ENCODE data around the gene PDC. TPM values are rescaled to one million over a fixed set of nuclear protein-coding genes. Genes with fewer than 3 reads are reported as not detected.

PDC gene
- total RNA-seq, 6 experiments from 2014 or later: 0.17 TPM; not detected in 4

DNA sequence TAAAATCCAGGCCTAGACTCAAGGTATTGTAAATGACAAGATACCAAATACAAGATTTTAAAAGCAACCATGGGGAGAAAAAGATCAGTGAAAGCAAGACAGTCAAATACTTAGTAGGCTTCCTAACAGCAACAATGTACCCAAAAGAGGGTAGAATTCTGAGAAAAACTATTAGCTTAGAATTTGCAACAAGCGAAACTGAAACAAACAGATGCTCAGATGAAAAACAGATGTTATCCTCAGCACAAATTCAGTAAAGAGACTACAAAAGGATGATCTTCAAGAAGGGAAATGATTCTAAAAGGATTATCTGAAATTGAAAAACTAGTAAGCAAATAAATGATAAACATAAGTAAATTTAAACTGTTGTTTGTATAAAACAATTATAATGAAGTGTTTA is 40.0 kb downstream of the PDC start:
- H3K27ac Mint-ChIP-seq: peak overlapping the region; percentile 9; the same call in 1 of the 2 replicates
- H3K36me3 Mint-ChIP-seq (ENCODE audit: low read depth): peaks cover 32% of the 10 kb centered on the region
- peaks cover 11% of the 10 kb centered on the region for H3K4me1 Mint-ChIP-seq (ENCODE audit: low read depth)
- H3K27me3 Mint-ChIP-seq (ENCODE audit: insufficient read depth): no peaks in the 10 kb centered on the region
- TF ChIP-seq, protein P1, sequence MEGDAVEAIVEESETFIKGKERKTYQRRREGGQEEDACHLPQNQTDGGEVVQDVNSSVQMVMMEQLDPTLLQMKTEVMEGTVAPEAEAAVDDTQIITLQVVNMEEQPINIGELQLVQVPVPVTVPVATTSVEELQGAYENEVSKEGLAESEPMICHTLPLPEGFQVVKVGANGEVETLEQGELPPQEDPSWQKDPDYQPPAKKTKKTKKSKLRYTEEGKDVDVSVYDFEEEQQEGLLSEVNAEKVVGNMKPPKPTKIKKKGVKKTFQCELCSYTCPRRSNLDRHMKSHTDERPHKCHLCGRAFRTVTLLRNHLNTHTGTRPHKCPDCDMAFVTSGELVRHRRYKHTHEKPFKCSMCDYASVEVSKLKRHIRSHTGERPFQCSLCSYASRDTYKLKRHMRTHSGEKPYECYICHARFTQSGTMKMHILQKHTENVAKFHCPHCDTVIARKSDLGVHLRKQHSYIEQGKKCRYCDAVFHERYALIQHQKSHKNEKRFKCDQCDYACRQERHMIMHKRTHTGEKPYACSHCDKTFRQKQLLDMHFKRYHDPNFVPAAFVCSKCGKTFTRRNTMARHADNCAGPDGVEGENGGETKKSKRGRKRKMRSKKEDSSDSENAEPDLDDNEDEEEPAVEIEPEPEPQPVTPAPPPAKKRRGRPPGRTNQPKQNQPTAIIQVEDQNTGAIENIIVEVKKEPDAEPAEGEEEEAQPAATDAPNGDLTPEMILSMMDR (IDR thresholded peaks at IDR 0.05): no peak
- no peak for DNase-seq
- no peak overlapping the region for H3K4me3 Mint-ChIP-seq
- no peaks in the 10 kb centered on the region for H3K9me3 Mint-ChIP-seq

DNA sequence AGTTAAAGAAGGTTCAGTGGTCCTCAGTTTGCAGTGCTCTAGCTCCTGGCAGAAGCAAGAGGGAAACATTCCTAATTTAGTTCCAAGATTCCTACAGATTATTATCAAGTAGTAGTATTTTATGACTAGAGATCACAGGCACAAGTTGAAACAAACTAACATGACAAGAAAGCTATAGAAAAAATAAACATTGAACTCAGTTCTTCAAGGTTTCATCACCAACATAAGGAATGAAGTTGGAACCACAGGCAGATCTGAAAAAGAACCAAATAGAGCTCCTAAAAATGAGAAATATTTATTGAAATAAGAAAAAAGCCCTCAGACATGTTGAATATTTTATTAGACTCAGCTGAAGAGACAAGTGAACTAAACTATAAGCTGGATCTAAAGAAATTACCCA is 40.6 kb downstream of the PDC start:
- Mint-ChIP-seq H3K27me3 (ENCODE audit: insufficient read depth) (no peaks in the 10 kb centered on the region), H3K9me3 (no peaks in the 10 kb centered on the region), H3K4me3 (no peak overlapping the region), H3K4me1 (ENCODE audit: low read depth) (peaks cover 11% of the 10 kb centered on the region), H3K27ac (no peak overlapping the region), H3K36me3 (ENCODE audit: low read depth) (peaks cover 32% of the 10 kb centered on the region)
- TF ChIP-seq, protein P1 (IDR thresholded peaks at IDR 0.05): no peak
- no peak for DNase-seq

DNA sequence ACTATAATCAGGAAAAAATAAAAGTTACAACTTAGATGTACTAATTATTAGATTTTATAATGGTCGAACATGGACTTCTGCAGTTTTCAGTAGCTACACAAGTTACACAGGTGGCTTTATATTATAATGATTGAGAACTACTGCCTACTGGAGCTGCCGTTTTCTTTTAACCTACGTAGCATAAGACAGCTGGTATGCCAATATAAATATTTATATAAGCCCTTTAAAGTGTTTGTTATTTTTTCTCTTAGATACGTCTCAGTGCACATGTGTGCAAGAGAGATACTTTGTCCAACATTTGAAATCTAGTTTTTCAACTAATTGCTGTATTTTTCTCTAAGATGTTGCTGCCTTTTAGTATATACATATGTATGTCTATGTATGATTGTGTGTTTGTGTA is 42.4 kb downstream of the PDC start:
- peaks cover 15% of the 10 kb centered on the region for H3K4me1 Mint-ChIP-seq (ENCODE audit: low read depth)
- no peak for DNase-seq
- no peaks in the 10 kb centered on the region for H3K9me3 Mint-ChIP-seq
- H3K27me3 Mint-ChIP-seq (ENCODE audit: insufficient read depth): no peaks in the 10 kb centered on the region
- H3K36me3 Mint-ChIP-seq (ENCODE audit: low read depth): peaks cover 24% of the 10 kb centered on the region
- TF ChIP-seq, protein P1 (IDR thresholded peaks at IDR 0.05): no peak
- H3K4me3 Mint-ChIP-seq: no peak overlapping the region
- H3K27ac Mint-ChIP-seq: no peak overlapping the region

DNA sequence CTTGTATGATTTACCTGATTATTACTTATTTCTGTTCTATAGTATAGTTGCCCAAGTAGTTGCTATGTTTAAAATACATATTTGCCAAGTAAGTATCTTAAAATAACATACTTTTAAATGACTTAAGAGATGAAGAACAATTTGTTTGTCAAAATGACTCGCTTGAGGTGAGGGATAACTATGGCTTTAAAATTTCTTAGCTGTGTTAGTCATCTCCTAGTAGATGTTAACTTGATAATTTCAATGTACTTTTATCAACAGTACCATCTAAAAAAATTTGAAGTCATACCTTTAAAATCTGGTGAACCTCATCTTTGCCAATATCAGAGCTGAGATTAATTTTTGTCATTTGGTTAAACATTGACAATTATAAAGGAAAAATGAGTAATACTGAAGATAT is 47.6 kb downstream of the PDC start:
- Mint-ChIP-seq H3K9me3 (no peaks in the 10 kb centered on the region), H3K27me3 (ENCODE audit: insufficient read depth) (no peaks in the 10 kb centered on the region), H3K27ac (no peak overlapping the region), H3K4me1 (ENCODE audit: low read depth) (peaks cover 8% of the 10 kb centered on the region), H3K36me3 (ENCODE audit: low read depth) (no peaks in the 10 kb centered on the region), H3K4me3 (no peak overlapping the region)
- TF ChIP-seq, protein P1 (IDR thresholded peaks at IDR 0.05): no peak
- no peak for DNase-seq

DNA sequence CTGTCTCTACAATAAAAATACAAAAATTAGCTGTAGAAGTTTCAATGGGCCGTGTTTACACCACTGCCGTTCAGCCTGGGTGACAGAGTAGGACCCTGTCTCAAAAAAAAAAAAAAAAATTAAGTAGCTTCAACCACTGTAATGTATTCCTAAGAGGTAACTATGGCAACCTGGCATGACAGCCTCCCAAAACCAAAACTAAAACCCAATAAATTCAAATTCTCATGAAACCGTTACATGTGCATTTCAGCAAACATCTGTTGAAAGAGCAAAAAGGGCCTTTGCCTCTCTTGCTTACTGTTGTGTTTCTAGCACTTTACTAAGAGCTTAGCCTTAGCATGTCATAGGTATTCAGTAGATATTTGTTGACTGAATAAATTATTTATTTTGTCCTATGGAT is 51.8 kb downstream of the PDC start:
- H3K4me3 Mint-ChIP-seq: no peak overlapping the region
- no peaks in the 10 kb centered on the region for H3K36me3 Mint-ChIP-seq (ENCODE audit: low read depth)
- H3K4me1 Mint-ChIP-seq (ENCODE audit: low read depth): peaks cover 8% of the 10 kb centered on the region
- H3K27me3 Mint-ChIP-seq (ENCODE audit: insufficient read depth): no peaks in the 10 kb centered on the region
- H3K9me3 Mint-ChIP-seq: no peaks in the 10 kb centered on the region
- DNase-seq: no peak
- TF ChIP-seq, protein P1 (IDR thresholded peaks at IDR 0.05): no peak
- H3K27ac Mint-ChIP-seq: no peak overlapping the region

Data from HFFc6 (cell line).